SH-SY5Y (cell line): ENCODE data around the gene SPON1.

Experiments used
- GATA2 ChIP-seq: IDR thresholded peaks from 2 replicates; pipeline ENCODE4 v1.6.1; 2011; ENCODE audit warnings: mild to moderate bottlenecking, low read depth, low read length
- GATA3 ChIP-seq: IDR thresholded peaks from 2 replicates; pipeline ENCODE4 v1.6.1; 2011; ENCODE audit warnings: low read depth, mild to moderate bottlenecking, low read length, moderate library complexity

Gene SPON1

DNA sequence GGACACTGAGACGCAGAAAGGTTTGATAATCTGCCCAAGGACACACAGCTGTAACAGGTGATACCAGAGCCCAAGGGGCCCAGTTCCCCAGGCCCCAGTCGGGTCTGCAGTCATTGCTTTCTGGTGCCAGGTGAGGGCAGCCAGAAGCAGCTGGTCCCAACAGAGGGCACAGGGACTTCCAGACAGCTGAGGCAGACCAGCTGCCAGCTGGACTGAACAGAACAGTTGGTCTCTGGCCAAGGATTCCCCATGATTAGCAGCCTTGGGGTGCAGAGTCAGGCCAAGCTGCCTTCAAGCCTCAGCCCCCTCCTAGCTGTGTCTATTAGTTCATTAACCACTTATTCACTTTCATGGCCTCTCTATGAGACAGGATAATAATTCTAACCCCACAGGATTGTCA is 290.9 kb downstream of the SPON1 start:
- TF ChIP-seq GATA3 (no peak), GATA2 (no peak)

DNA sequence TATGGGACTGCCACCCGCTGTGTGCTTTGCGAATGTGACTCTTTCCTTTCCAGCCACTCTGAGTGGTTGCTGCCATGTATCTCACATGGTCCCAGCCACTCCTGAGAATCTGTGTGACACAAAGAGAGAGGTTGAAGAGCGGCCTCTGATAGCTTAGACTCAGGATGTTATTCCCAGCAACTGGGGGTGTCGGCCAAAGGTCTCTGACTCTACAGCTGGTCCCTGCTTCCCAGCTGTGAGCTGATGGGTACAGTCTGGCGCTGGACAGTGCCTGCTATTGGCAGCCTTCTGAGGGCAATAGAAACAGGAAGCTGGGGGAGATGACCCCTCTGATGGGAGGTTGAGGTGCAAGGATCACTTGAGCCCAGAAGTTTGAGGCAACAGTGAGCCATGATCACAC is 291.3 kb downstream of the SPON1 start:
- no peak for TF ChIP-seq GATA2
- TF ChIP-seq GATA3: no peak

DNA sequence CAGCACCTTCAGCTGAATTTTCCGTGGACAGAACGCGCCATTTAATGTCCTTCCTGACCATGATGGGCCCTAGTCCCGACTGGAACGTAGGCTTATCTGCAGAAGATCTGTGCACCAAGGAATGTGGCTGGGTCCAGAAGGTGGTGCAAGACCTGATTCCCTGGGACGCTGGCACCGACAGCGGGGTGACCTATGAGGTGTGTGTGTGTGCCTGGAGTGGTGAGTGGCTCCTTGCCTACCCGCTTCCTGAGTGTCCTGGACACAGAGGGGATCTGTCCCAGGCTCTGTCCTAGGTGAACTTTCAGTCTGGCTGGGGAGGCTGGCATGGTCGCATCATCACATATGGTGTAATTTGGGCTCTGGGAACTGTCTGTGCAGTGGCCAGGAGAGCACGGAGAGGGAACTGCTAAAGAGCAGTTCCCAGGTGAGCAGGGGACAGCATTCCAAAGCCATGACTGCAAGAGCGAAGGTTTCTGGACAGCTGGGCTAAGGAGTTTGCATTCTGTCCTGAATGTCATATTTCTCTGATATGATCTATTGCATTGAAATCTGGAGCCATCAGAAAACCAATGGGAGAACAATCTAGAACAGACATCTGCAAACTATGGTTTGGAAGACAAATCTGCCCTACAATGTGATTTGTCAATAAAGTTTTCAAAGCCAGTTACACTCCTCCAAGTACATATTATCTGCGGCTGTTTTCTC is 292.2 kb downstream of the SPON1 start:
- TF ChIP-seq GATA3 (no peak), GATA2 (no peak)

DNA sequence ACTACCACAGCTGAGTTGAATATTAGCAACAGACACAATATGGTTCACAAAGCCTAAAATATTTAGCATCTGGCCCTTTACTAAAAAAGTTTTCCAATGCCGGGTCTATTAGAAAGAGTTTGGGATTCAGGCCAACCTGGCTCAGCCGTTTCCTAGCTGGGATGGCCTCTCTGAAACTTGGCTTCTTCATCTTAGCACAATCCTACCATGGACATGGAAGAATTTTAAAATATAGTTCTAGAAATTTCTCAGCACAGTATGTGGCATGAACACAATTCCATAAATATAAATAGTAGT is 292.7 kb downstream of the SPON1 start:
- TF ChIP-seq GATA2 (no peak), GATA3 (no peak)

DNA sequence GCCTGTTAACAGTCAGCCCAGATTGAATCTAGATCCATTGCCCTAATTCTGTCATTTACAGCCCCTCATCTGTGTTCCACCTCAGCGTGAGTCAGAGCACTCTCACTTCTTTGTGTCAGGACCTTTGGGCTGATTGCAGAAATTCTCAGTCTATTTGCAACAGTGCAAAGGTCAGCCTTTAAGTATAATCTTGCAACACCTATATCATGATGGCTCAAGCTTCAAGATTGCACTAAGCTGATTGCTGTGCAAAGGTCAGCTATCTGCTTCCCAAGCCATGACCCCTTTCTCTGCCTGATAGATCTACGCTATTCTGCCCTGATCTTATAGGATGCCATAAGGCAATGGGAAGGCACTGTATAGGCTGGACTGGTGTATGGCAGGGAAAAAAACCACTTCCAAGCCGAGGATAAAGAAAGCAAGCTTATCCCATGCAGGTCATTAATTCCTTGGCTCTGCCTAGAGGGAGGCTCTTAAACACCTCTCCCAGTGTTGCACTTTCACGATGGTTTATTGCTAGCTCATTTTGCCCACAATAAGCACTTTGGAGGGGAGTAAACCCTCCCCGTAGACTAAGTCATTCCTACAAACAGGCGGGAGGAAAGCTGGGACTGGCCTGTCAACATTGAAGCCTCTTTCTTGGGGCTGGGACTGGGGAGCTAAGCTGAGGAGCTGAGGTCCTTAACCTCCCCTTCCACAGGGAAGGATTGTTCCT is 295.9 kb downstream of the SPON1 start:
- no peak for TF ChIP-seq GATA3
- TF ChIP-seq GATA2: no peak

DNA sequence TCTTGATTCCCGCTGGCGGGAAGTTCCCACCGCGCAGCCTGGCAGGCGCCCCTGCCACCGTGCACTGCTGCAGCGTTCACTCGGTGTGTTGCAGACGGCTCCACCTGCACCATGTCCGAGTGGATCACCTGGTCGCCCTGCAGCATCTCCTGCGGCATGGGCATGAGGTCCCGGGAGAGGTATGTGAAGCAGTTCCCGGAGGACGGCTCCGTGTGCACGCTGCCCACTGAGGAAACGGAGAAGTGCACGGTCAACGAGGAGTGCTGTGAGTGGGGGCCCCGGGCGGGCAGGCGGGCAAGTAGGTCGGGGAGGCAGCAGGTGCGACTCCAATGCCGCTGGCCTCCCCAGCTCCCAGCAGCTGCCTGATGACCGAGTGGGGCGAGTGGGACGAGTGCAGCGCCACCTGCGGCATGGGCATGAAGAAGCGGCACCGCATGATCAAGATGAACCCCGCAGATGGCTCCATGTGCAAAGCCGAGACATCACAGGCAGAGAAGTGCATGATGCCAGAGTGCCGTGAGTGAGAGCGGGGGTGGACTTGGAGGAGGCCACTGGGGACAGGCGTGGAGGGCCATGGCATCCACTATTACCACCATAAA is 296.8 kb downstream of the SPON1 start:
- TF ChIP-seq GATA2 (no peak), GATA3 (no peak)

DNA sequence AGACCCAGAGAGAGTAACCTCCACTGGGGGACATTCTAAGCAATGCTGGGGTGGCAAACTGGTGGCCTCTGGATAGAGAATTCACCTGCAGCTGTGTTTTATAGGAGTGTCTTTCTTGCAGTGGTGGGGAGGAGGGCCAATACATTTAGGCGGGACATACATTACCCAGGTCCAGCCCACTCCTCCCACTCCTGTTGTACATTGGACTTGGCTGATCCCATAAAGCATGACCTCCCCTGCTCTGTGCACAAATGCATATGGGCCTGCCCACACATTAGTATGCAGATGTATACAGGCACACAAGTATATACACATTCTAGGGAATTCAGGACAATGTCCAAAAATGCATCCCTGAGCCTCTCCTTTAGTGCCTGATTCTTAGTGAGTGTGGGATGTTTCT is 297.4 kb downstream of the SPON1 start:
- TF ChIP-seq GATA3 (no peak), GATA2 (no peak)

DNA sequence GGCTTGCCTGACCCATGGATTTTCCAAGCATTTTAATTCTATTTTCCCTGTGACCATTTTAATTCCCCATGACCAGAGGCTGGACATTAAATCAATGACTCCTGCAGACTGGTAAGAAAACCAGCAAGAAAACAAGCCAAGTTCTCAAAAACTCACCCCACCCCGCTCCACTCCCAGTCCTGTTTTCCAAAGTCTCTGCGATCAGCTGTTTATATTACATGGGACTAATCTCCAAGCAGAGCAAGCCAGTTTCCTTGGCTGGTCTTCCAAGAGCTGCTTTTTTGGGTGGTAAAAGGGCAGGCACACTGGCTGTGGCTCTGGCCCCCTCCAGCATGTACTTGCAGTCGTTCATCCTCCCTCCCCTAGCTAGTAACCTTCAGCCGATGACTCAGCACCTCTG is 298.5 kb downstream of the SPON1 start:
- TF ChIP-seq GATA2 (no peak), GATA3 (no peak)

DNA sequence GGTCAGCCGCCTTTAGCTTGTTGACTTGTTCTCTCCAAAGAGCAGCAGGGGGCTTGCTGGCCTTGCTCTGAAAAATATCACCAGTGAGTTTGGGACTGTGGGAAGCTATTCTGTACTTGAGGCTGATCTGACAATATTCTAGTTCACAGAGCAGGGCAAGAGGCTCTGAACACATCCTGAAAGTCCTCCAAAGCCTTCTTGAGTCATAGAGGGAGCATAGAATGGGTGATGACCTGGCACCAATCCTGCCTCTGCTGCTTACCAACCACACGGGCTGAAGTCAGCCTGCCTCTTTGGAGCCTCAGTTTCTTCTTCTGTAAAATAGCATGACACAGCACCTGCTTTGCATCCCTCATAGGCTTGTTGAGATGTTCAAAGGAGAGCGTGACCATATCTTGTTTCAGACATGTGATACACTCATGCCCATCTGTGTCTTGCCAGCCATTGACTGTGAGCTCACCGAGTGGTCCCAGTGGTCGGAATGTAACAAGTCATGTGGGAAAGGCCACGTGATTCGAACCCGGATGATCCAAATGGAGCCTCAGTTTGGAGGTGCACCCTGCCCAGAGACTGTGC is 299.8 kb downstream of the SPON1 start:
- TF ChIP-seq GATA2 (no peak), GATA3 (no peak)

DNA sequence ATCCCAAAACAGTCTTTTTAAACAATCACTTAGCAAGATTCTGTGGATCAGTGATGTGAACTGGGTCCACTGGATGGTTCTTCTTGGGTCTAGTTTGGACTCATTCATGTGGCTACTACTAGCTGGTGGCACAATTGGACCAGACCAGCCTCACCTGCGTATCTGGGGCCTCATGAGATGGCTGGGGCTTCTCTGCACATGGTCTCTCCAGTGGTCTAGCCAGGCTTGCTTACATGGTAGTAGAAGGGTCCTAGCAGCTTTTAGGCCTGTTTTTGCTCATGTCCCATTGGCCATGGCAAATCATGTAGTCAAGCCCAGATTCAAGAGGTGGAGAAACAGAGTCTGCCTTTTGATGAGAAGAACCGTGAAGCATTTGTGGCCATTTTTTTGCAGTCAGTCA is 302.4 kb downstream of the SPON1 start:
- no peak for TF ChIP-seq GATA2
- no peak for TF ChIP-seq GATA3

DNA sequence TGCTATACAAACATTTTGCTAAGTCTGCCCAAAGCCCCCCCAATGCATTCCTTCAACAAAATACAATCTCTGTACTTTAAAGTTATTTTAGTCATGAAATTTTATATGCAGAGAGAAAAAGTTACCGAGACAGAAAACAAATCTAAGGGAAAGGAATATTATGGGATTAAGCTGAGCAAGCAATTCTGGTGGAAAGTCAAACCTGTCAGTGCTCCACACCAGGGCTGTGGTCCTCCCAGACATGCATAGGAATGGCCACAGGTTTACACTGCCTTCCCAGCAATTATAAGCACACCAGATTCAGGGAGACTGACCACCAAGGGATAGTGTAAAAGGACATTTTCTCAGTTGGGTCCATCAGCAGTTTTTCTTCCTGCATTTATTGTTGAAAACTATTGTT is 304.1 kb downstream of the SPON1 start:
- TF ChIP-seq GATA3 (no peak), GATA2 (no peak)

DNA sequence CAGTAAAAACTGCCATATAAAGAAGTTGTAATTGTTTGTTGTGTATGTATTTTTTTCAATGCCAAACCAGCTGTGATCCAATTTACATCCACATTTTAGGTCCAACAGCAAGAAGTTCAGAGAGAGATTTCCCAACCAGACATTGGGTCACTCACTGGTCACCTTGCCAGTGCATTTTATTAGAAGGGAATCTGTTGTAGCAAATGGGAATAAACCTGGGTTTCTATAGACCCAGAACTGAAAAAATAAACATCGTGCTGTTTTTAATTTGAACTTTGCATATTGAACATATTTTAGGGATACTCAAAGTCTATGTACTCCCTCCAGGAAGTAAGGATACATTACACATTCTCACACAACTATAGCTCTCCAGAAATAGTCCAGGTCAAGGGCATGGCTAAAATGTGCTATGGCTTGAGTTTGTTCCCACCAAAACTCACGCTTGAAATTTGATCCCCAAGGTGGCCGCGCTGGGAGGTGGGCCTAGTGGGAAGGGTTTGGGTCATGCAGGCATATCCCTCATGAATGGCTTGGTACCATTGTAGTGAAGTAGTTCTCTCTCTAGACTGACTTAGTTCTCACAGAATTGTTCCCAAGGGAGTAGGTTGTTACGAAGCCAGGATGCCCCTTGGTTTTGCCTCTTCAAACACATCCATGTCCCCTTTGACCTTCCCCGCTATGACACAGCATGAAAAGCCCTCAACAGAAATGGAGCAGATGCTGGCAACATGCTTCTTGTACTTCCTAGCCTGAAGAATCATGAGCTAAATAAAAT is 305.5 kb downstream of the SPON1 start:
- TF ChIP-seq GATA3 (no peak), GATA2 (no peak)

DNA sequence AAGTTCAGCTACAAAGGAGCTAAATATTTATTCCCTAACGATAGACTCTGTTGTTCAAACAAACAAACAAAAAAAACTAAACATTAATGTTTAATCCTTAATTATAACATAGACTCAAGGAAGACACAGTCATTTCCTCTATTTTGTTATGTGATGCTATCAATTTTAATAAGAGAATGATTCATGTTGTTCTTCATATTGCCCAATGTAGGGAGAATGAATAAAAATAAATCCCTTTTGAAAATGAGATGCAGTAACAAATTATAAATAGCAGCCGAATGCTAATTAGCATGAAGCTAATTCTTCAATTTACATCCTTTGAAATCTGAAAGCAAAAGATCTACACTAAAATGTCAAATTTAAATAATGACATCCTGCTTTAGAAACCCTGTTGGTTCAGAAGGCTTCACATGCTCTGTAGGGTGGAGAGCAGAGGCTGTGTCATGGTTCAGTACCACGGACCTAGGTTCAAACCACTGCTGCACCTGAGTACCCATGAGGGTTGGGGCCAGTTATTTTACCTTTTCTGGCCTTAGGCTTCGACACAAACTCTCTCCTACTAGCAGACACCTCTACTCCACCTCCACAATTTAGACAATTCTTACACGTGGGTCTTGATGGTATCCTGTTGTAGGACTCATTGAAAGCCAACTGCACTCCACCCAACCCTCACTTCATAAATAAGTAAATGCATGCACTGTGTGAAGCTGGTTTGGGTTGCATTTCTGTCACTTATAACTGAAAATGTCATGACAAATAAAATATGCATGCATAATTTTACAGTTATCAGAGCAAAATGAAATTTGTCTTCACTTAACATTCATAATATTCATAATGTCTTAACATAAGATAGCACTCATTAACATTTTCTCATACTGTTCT is 307.4 kb downstream of the SPON1 start:
- TF ChIP-seq GATA2 (no peak), GATA3 (no peak)
